ENCODE results near the gene REXO4. TPM values are rescaled to one million over a fixed set of nuclear protein-coding genes. Genes with fewer than 3 reads are reported as not detected.
A peak's percentile ranks its signal among the peaks of the same experiment; 100 is the strongest.

Gene REXO4
- total and polyA plus RNA-seq, 9 of the 15 experiments (the other 6 are each of a cell fraction or from before 2014, with no cell fraction given), result 3.4 to 72.9 (median 31.1) TPM

GRCh38 chr9:133370685-133371084 lies 47.1 kb downstream of the REXO4 start:
- WGBS (ENCODE audit: insufficient coverage, low coverage, missing lambda C conversion rate), result 78% methylated on average over 9 of the region's 9 CpGs
- ChIA-PET CTCF (ENCODE audit: low intra/inter-chr PET ratio) (no interaction called here), POLR2A (interaction anchor here (0.6 to 8.5 kb wide), 6 partner anchors 6 to 212 kb away, joined by 3 to 109 read pairs (median 10); partner anchors contain the start of genes MED22, RPL7A, SURF1 and SURF2)
- Histone ChIP-seq H2AFZ (ENCODE audit: low read depth, low read length) (no peak overlapping the region), H3K4me1 (replicated peaks in 1 of 2; ENCODE audit: control insufficient read depth in 2 of 2, insufficient read depth in 2 of 2, low read length in 2 of 2) (peaks cover 33 to 36% of the 10 kb centered on the region in 2 experiments; a peak in 4 of 5 replicates), H3K79me2 (ENCODE audit: control insufficient read depth, insufficient read depth, low read length) (peaks cover 95% of the 10 kb centered on the region), H4K20me1 (replicated peaks; ENCODE audit: control insufficient read depth, insufficient read depth, low read length) (peaks cover 74% of the 10 kb centered on the region), H3K9me3 (replicated peaks; ENCODE audit: control insufficient read depth, insufficient read depth, low read depth, low read length) (no peaks in the 10 kb centered on the region), H3K27me3 (ENCODE audit: control insufficient read depth in 2 of 2, insufficient read depth in 2 of 2, low read length in 2 of 2) (no peaks in the 10 kb centered on the region), H3K9me1 (ENCODE audit: control insufficient read depth, insufficient read depth, low read length) (peaks cover 34% of the 10 kb centered on the region), H3K4me2 (ENCODE audit: insufficient read depth, low read length) (no peak overlapping the region), H3K36me3 (ENCODE audit: control insufficient read depth, insufficient read depth, low read length) (peaks cover 84% of the 10 kb centered on the region), H3K27ac (ENCODE audit: extremely low read depth, low read depth, low read length) (no peak overlapping the region; the same call in 2 of the 3 replicates), H3K9ac (ENCODE audit: insufficient read depth in 1 of 2, low read depth in 2 of 2, low read length in 2 of 2) (peak overlapping the region in 1 of 2 experiments; percentile 74; a peak in 2 of 4 replicates), H3K4me3 (no peak overlapping the region)
- no peak for ATAC-seq
- no peak for FAIRE-seq
- TF ChIP-seq ZFP30 (CRISPR knock-in tag; IDR thresholded peaks at IDR 0.05; ENCODE audit: borderline replicate concordance), result no peak
- TF ChIP-seq KLF16 (IDR thresholded peaks at IDR 0.05), result no peak
- TF ChIP-seq CHAMP1 (IDR thresholded peaks at IDR 0.05), result no peak
- TF ChIP-seq SMARCE1 (IDR thresholded peaks at IDR 0.05), result no peak
- TF ChIP-seq XRCC4 (IDR thresholded peaks at IDR 0.05; ENCODE audit: extremely low read depth, insufficient read depth, insufficient read length), result no peak
- TF ChIP-seq PRDM10 (IDR thresholded peaks at IDR 0.05; ENCODE audit: partially characterized antibody), result no peak
- no peak for TF ChIP-seq ZNF282 (CRISPR knock-in tag; IDR thresholded peaks at IDR 0.05)
- no peak for TF ChIP-seq ELK3 (CRISPR knock-in tag; IDR thresholded peaks at IDR 0.05)
- no peak for TF ChIP-seq BMI1 (IDR thresholded peaks at IDR 0.05; ENCODE audit: low read length)
- TF ChIP-seq RBM22 (IDR thresholded peaks at IDR 0.05; ENCODE audit: low read depth, low read length, poor library complexity, severe bottlenecking), result no peak
- TF ChIP-seq GTF2B (IDR thresholded peaks at IDR 0.05; ENCODE audit: extremely low read depth, insufficient read length), result no peak
- in situ Hi-C loops (cut with MboI) (no loop called here), intact Hi-C loops (cut with micrococcal nuclease) (no loop called here)
- no peak for DNase-seq (ENCODE audit: extremely low read depth in 1 of 4, low spot score in 3 of 4)
- no TSS peak for BruUV-seq (replicated peaks)
